Stimulated activated CD4-positive, alpha-beta T cell treated with anti-CD3 and anti-CD28 coated beads, Interleukin-2, amount 100 ng/mL, for 24 hours (primary cell): ENCODE data around the gene FEM1B.

Experiments used
- DNase-seq, 2 donors: peaks; one replicate each; pipeline ENCODE4 v3.0.0-alpha.2; 2020

Gene FEM1B

GRCh38 chr15:68286256-68286655 is 8.7 kb downstream of the FEM1B start:
- no peak for DNase-seq

GRCh38 chr15:68289057-68289456 is 11.5 kb downstream of the FEM1B start:
- DNase-seq, result no peak

- DNase-seq, result no peak
Observed at GRCh38 chr15:68289621-68290352, 12.2 kb downstream of the FEM1B start.

- no peak for DNase-seq
Observed at GRCh38 chr15:68290715-68291114, 13.2 kb downstream of the FEM1B start.

- no peak for DNase-seq
Observed at GRCh38 chr15:68292157-68292781, 14.7 kb downstream of the FEM1B start.

GRCh38 chr15:68292967-68293366 is 15.4 kb downstream of the FEM1B start:
- no peak for DNase-seq

GRCh38 chr15:68295014-68295805 is 17.7 kb downstream of the FEM1B start:
- DNase-seq, result no peak

- DNase-seq, result no peak
Observed at GRCh38 chr15:68298336-68298735, 20.8 kb downstream of the FEM1B start.

- DNase-seq, result no peak
Observed at GRCh38 chr15:68298882-68299381, 21.4 kb downstream of the FEM1B start.

- DNase-seq, result no peak
Observed at GRCh38 chr15:68299436-68299835, 21.9 kb downstream of the FEM1B start.

- DNase-seq, result no peak
Observed at GRCh38 chr15:68300115-68300940, 22.8 kb downstream of the FEM1B start.

- DNase-seq, result no peak
Observed at GRCh38 chr15:68301301-68301700, 23.8 kb downstream of the FEM1B start.

GRCh38 chr15:68302729-68303128 is 25.2 kb downstream of the FEM1B start:
- no peak for DNase-seq

- DNase-seq, result no peak
Observed at GRCh38 chr15:68303134-68303533, 25.6 kb downstream of the FEM1B start.

GRCh38 chr15:68303560-68304436 is 26.3 kb downstream of the FEM1B start:
- no peak for DNase-seq

GRCh38 chr15:68304589-68305337 is 27.2 kb downstream of the FEM1B start:
- no peak for DNase-seq

- no peak for DNase-seq
Observed at GRCh38 chr15:68305420-68305871, 27.9 kb downstream of the FEM1B start.

- no peak for DNase-seq
Observed at GRCh38 chr15:68307131-68307928, 29.8 kb downstream of the FEM1B start.

GRCh38 chr15:68309024-68309423 is 31.5 kb downstream of the FEM1B start:
- DNase-seq, result no peak
